GM23338 (cell line): ENCODE data around the gene URI1.

Source experiments
- CREB1 ChIP-seq: fragments of 250-450 bp; sonication (Bioruptor Pico); IDR thresholded peaks from 2 replicates; pipeline ENCODE4 v1.5.0; 2020; ENCODE audit warnings: low read depth, mild to moderate bottlenecking, moderate library complexity
- CTCF ChIP-seq, 2 experiments: fragments of 200-600 bp in 1 of 2; sonication (generic) in 1 of 2; conservative IDR thresholded peaks; 2 replicates each; pipeline versions ENCODE4 v1.5.1 to v1.6.1; 2016 to 2017; ENCODE audit warnings: antibody characterized with exemption in 2 of 2, low read depth in 2 of 2, mild to moderate bottlenecking in 2 of 2, moderate library complexity in 1 of 2
- ETS1 ChIP-seq: IDR thresholded peaks from 2 replicates; pipeline ENCODE4 v1.6.1; 2016; ENCODE audit warnings: antibody characterized with exemption
- EZH2 ChIP-seq: fragments of 200-600 bp; sonication (generic); IDR thresholded peaks from one replicate; pipeline ENCODE4 v1.8.0; 2017; ENCODE audit warnings: antibody characterized with exemption, mild to moderate bottlenecking, low read depth; ENCODE audit not compliant: unreplicated experiment
- EZH2phosphoT487 ChIP-seq: fragments of 200-600 bp; sonication (generic); IDR thresholded peaks from one replicate; pipeline ENCODE4 v1.8.1; 2018; ENCODE audit warnings: antibody characterized with exemption; ENCODE audit not compliant: unreplicated experiment
- JUNB ChIP-seq: IDR thresholded peaks from one replicate; pipeline ENCODE4 v1.6.1; 2016; ENCODE audit warnings: antibody characterized with exemption; ENCODE audit not compliant: unreplicated experiment
- NANOG ChIP-seq: IDR thresholded peaks from 2 replicates; pipeline ENCODE4 v1.6.1; 2016; ENCODE audit warnings: antibody characterized with exemption, borderline replicate concordance
- POLR2AphosphoS5 ChIP-seq: IDR thresholded peaks from 2 replicates; pipeline ENCODE4 v1.6.1; 2016; ENCODE audit warnings: antibody characterized with exemption, low read depth

GRCh38 chr19:30036154-30037129 is 94.4 kb downstream of the URI1 start:
- no peak for TF ChIP-seq CTCF (conservative IDR thresholded peaks at IDR 0.05; ENCODE audit: low read depth in 2 of 2)
- TF ChIP-seq JUNB = no peak
- no peak for TF ChIP-seq EZH2
- TF ChIP-seq EZH2phosphoT487 = no peak
- TF ChIP-seq NANOG = no peak
- TF ChIP-seq ETS1 = no peak
- no peak for TF ChIP-seq CREB1 (CRISPR knock-in tag)
- no peak for TF ChIP-seq POLR2AphosphoS5
